Caco-2 (cell line): Measurements from ENCODE around the gene KCTD2. TPM values are rescaled to one million over a fixed set of nuclear protein-coding genes. Genes with fewer than 3 reads are reported as not detected.

Experiments used
- BruUV-seq: library from RNA; stranded (reverse); fragments of 400-500 nt; replicated peaks from 2 replicates; lab custom pipeline; 2021; lab: Mats Ljungman, UMichigan
- CTCF ChIA-PET: fragments of 300-600 bp; sonication (Branson Sonifier 250); formaldehyde crosslinking; loops from one replicate; lab custom pipeline; 2022; ENCODE audit warnings: antibody characterized with exemption; lab: Charles Lee
- POLR2A ChIA-PET: fragments of 300-600 bp; sonication (Branson Sonifier 250); formaldehyde crosslinking; loops from one replicate; lab custom pipeline; 2022; ENCODE audit warnings: antibody characterized with exemption; lab: Charles Lee
- DNase-seq, 2 experiments: peaks; one replicate each; pipeline versions ENCODE4 v3.0.0 to v3.0.0-alpha.2; 2020 to 2022
- H3K27me3 ChIP-seq: replicated peaks from 2 replicates; pipeline ENCODE4 v1.6.0; 2011; ENCODE audit warnings: low read length; ENCODE audit not compliant: control insufficient read depth, insufficient read depth
- H3K36me3 ChIP-seq: 2 replicates; pipeline ENCODE4 v1.5.1; 2011; ENCODE audit warnings: low read length; ENCODE audit not compliant: control insufficient read depth, insufficient read depth
- H3K4me1 ChIP-seq: fragments of 250-450 bp; sonication (Bioruptor Pico); 2 replicates; pipeline ENCODE4 v1.5.1; 2020; ENCODE audit warnings: mild to moderate bottlenecking
- H3K4me3 ChIP-seq: 2 replicates; pipeline ENCODE4 v1.5.1; 2011; ENCODE audit warnings: low read depth, mild to moderate bottlenecking, control low read depth, low read length
- H3K9me3 ChIP-seq: fragments of 250-450 bp; sonication (Bioruptor Pico); 2 replicates; pipeline ENCODE4 v1.5.1; 2020; ENCODE audit warnings: mild to moderate bottlenecking, moderate library complexity
- H3K27ac Mint-ChIP-seq: one replicate; pipeline ENCODE4 v1.8.0; 2022; ENCODE audit warnings: mixed read lengths; ENCODE audit not compliant: unreplicated experiment
- H3K27me3 Mint-ChIP-seq: one replicate; pipeline ENCODE4 v1.8.0; 2022; ENCODE audit warnings: mixed read lengths; ENCODE audit not compliant: insufficient read depth, unreplicated experiment
- H3K36me3 Mint-ChIP-seq: one replicate; pipeline ENCODE4 v1.8.0; 2022; ENCODE audit warnings: mild to moderate bottlenecking, mixed read lengths; ENCODE audit not compliant: insufficient read depth, unreplicated experiment
- H3K4me1 Mint-ChIP-seq: one replicate; pipeline ENCODE4 v1.8.0; 2022; ENCODE audit warnings: low read depth, mixed read lengths; ENCODE audit not compliant: unreplicated experiment
- H3K4me3 Mint-ChIP-seq: one replicate; pipeline ENCODE4 v1.8.0; 2022; ENCODE audit warnings: mild to moderate bottlenecking, moderate library complexity, mixed read lengths; ENCODE audit not compliant: unreplicated experiment
- H3K9me3 Mint-ChIP-seq: one replicate; pipeline ENCODE4 v1.8.0; 2022; ENCODE audit warnings: mixed read lengths; ENCODE audit not compliant: unreplicated experiment
- CTCF ChIP-seq, 2 experiments: fragments of 200-600 bp in 1 of 2; IDR thresholded peaks; 1 replicate in 1 of 2; 2 replicates in 1 of 2; pipeline versions ENCODE4 v1.5.1 to v1.8.0; 2011 to 2022; ENCODE audit warnings: antibody characterized with exemption in 1 of 2, control low read depth in 1 of 2, inconsistent platforms in 1 of 2, low read depth in 1 of 2, low read length in 1 of 2, mild to moderate bottlenecking in 1 of 2, moderate library complexity in 1 of 2; ENCODE audit not compliant: insufficient read depth in 1 of 2, severe bottlenecking in 1 of 2, unreplicated experiment in 1 of 2
- intact Hi-C: fragments of 100-400 bp; cut with micrococcal nuclease; formaldehyde crosslinking; loops from one replicate; pipeline ENCODE4 v1.10.0; 2022; ENCODE audit not compliant: unreplicated experiment
- total RNA-seq: library from RNA; stranded (reverse); gene quantifications from 2 replicates; pipeline ENCODE4 v1.2.3, GENCODE V29; 2022

KCTD2 gene
- total RNA-seq, 1 experiment from 2014 or later: 28.8 TPM

GRCh38 chr17:75063626-75064025, 16.6 kb downstream of the KCTD2 start:
- H3K9me3 Mint-ChIP-seq: no peaks in the 10 kb centered on the region
- no peak overlapping the region for H3K4me3 ChIP-seq
- H3K36me3 ChIP-seq: peaks cover 5% of the 10 kb centered on the region
- intact Hi-C loops: no loop called here
- TF ChIP-seq CTCF (IDR thresholded peaks at IDR 0.05; ENCODE audit: insufficient read depth in 1 of 2, low read depth in 1 of 2, low read length in 1 of 2, severe bottlenecking in 1 of 2, unreplicated experiment in 1 of 2): no peak
- BruUV-seq: TSS peak; percentile 16
- DNase-seq: no peak
- H3K9me3 ChIP-seq: no peaks in the 10 kb centered on the region
- H3K36me3 Mint-ChIP-seq: peaks cover 55% of the 10 kb centered on the region
- no peaks in the 10 kb centered on the region for H3K27me3 ChIP-seq
- no peak overlapping the region for H3K4me3 Mint-ChIP-seq
- H3K27me3 Mint-ChIP-seq: no peaks in the 10 kb centered on the region
- ChIA-PET POLR2A (interaction anchor here (1.0 kb wide), 1 partner anchor 91 kb away, joined by 3 read pairs; no protein-coding TSS in a partner anchor), CTCF (interaction anchor here (0.5 to 1.3 kb wide), 2 partner anchors 9 to 101 kb away, joined by 3 read pairs; no protein-coding TSS in a partner anchor)
- no peak overlapping the region for H3K27ac Mint-ChIP-seq
- 0 out of 2 replicates have a peak, but pooled peaks cover 5% of the 10 kb centered on the region for H3K4me1 ChIP-seq
- H3K4me1 Mint-ChIP-seq: peaks cover 9% of the 10 kb centered on the region

- Histone ChIP-seq H3K27me3 (no peaks in the 10 kb centered on the region), H3K36me3 (peaks cover 5% of the 10 kb centered on the region), H3K9me3 (no peaks in the 10 kb centered on the region), H3K4me1 (0 out of 2 replicates have a peak, but pooled peaks cover 5% of the 10 kb centered on the region), H3K4me3 (no peak overlapping the region)
- TF ChIP-seq CTCF (IDR thresholded peaks at IDR 0.05; ENCODE audit: insufficient read depth in 1 of 2, low read depth in 1 of 2, low read length in 1 of 2, severe bottlenecking in 1 of 2, unreplicated experiment in 1 of 2): no peak
- Mint-ChIP-seq H3K4me3 (no peak overlapping the region), H3K4me1 (peaks cover 9% of the 10 kb centered on the region), H3K36me3 (peaks cover 55% of the 10 kb centered on the region), H3K27me3 (no peaks in the 10 kb centered on the region), H3K27ac (no peak overlapping the region), H3K9me3 (no peaks in the 10 kb centered on the region)
- BruUV-seq: no TSS peak
- intact Hi-C loops: no loop called here
- ChIA-PET CTCF (interaction anchor here (0.5 to 1.3 kb wide), 2 partner anchors 10 to 100 kb away, joined by 3 read pairs; no protein-coding TSS in a partner anchor), POLR2A (interaction anchor here (1.0 kb wide), 1 partner anchor 91 kb away, joined by 3 read pairs; no protein-coding TSS in a partner anchor)
- no peak for DNase-seq
Observed at GRCh38 chr17:75064040-75064439, 17.0 kb downstream of the KCTD2 start.

GRCh38 chr17:75064460-75064859, 17.4 kb downstream of the KCTD2 start:
- BruUV-seq: no TSS peak
- H3K27ac Mint-ChIP-seq: no peak overlapping the region
- intact Hi-C loops: no loop called here
- no peak overlapping the region for H3K4me3 Mint-ChIP-seq
- no peaks in the 10 kb centered on the region for H3K9me3 ChIP-seq
- peaks cover 53% of the 10 kb centered on the region for H3K36me3 Mint-ChIP-seq
- H3K4me1 Mint-ChIP-seq: peaks cover 8% of the 10 kb centered on the region
- H3K4me3 ChIP-seq: no peak overlapping the region
- CTCF ChIA-PET: interaction anchor here (0.8 to 1.3 kb wide), 2 partner anchors 10 to 48 kb away, joined by 3 read pairs; no protein-coding TSS in a partner anchor
- POLR2A ChIA-PET: interaction anchor here (1.0 kb wide), 1 partner anchor 90 kb away, joined by 3 read pairs; no protein-coding TSS in a partner anchor
- DNase-seq: no peak
- H3K27me3 ChIP-seq: no peaks in the 10 kb centered on the region
- H3K9me3 Mint-ChIP-seq: no peaks in the 10 kb centered on the region
- TF ChIP-seq CTCF (IDR thresholded peaks at IDR 0.05; ENCODE audit: insufficient read depth in 1 of 2, low read depth in 1 of 2, low read length in 1 of 2, severe bottlenecking in 1 of 2, unreplicated experiment in 1 of 2): no peak
- H3K27me3 Mint-ChIP-seq: no peaks in the 10 kb centered on the region
- H3K36me3 ChIP-seq: peaks cover 5% of the 10 kb centered on the region
- 0 out of 2 replicates have a peak, but pooled peaks cover 5% of the 10 kb centered on the region for H3K4me1 ChIP-seq
